DOHH2 (cell line): Measurements from ENCODE around the gene OTOP3.

ENCODE experiments used
- H3F3A ChIP-seq: fragments of 200-600 bp; sonication (generic), shearing (Covaris generic); 2 replicates; pipeline ENCODE4 v1.6.0; 2016; ENCODE audit warnings: antibody characterized with exemption, mild to moderate bottlenecking; ENCODE audit not compliant: control insufficient read depth, insufficient read depth
- H3K27ac ChIP-seq: fragments of 200-600 bp; sonication (generic); 2 replicates; pipeline ENCODE4 v1.5.1; 2014; ENCODE audit warnings: low read depth, mild to moderate bottlenecking, low read length, moderate library complexity
- H3K27me3 ChIP-seq: fragments of 200-600 bp; sonication (generic); 2 replicates; pipeline ENCODE4 v1.6.1; 2014; ENCODE audit warnings: mild to moderate bottlenecking, low read length, mixed read lengths; ENCODE audit not compliant: control insufficient read depth
- H3K36me3 ChIP-seq: fragments of 200-600 bp; sonication (generic); 2 replicates; pipeline ENCODE4 v1.6.1; 2014; ENCODE audit warnings: mild to moderate bottlenecking, low read length, moderate library complexity, mixed read lengths; ENCODE audit not compliant: control insufficient read depth
- H3K4me1 ChIP-seq: fragments of 200-600 bp; sonication (generic); 2 replicates; pipeline ENCODE4 v1.6.1; 2014; ENCODE audit warnings: mild to moderate bottlenecking, low read length, mixed read lengths; ENCODE audit not compliant: control insufficient read depth
- H3K4me2 ChIP-seq: fragments of 200-600 bp; sonication (generic); 2 replicates; pipeline ENCODE4 v1.6.0; 2014; ENCODE audit warnings: mild to moderate bottlenecking, low read length, moderate library complexity
- H3K4me3 ChIP-seq: fragments of 200-600 bp; sonication (generic); 2 replicates; pipeline ENCODE4 v1.5.1; 2014; ENCODE audit warnings: mild to moderate bottlenecking, low read length, mixed read lengths
- H3K79me2 ChIP-seq: fragments of 200-600 bp; sonication (generic); 2 replicates; pipeline ENCODE4 v1.6.1; 2014; ENCODE audit warnings: mild to moderate bottlenecking, low read length, mixed read lengths; ENCODE audit not compliant: control insufficient read depth
- H3K9me2 ChIP-seq: fragments of 200-600 bp; sonication (generic); replicated peaks from 2 replicates; pipeline ENCODE4 v1.6.1; 2014; ENCODE audit warnings: mild to moderate bottlenecking, low read length, mixed read lengths; ENCODE audit not compliant: control insufficient read depth
- H3K9me3 ChIP-seq: fragments of 200-600 bp; sonication (generic); 2 replicates; pipeline ENCODE4 v1.6.1; 2014; ENCODE audit warnings: antibody characterized with exemption, low read length, mixed read lengths; ENCODE audit not compliant: control insufficient read depth, insufficient read depth
- H4K20me1 ChIP-seq: fragments of 200-600 bp; sonication (generic); 2 replicates; pipeline ENCODE4 v1.6.0; 2014; ENCODE audit warnings: low read depth, mild to moderate bottlenecking, antibody characterized with exemption, low read length, moderate library complexity; ENCODE audit not compliant: control insufficient read depth, insufficient read depth
- EZH2phosphoT487 ChIP-seq: fragments of 200-600 bp; sonication (generic); IDR thresholded peaks from 2 replicates; pipeline ENCODE4 v1.6.1; 2017; ENCODE audit warnings: borderline replicate concordance, mild to moderate bottlenecking, antibody characterized with exemption, low read length, moderate library complexity, mixed read lengths
- TF ChIP-seq, protein P1 (sequence below): fragments of 200-600 bp; sonication (generic); IDR thresholded peaks from one replicate; pipeline ENCODE4 v1.5.1; 2014; ENCODE audit warnings: antibody characterized with exemption, mild to moderate bottlenecking, low read depth, low read length; ENCODE audit not compliant: poor library complexity, severe bottlenecking

OTOP3 gene

DNA sequence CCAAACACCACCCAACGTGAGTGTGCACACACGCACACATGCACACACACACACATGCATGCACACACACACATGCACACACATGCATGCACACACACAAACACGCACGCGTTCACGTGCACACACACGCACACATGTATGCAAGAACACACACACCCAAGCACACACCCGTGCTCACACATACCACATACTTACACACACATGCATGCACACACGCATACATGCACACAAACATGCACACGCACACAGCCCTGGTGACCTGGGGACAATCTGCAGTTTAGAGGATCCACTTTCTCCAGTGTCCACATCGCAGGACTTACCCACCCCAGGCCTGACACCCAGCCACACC, 18.9 kb upstream of the OTOP3 start:
- Histone ChIP-seq H3K36me3 (no peaks in the 10 kb centered on the region), H3K27ac (no peak overlapping the region), H3K27me3 (peaks cover 11% of the 10 kb centered on the region), H3K9me3 (no peaks in the 10 kb centered on the region), H3K4me1 (no peaks in the 10 kb centered on the region), H3F3A (no peaks in the 10 kb centered on the region), H3K79me2 (no peaks in the 10 kb centered on the region), H3K9me2 (no peaks in the 10 kb centered on the region), H4K20me1 (no peaks in the 10 kb centered on the region), H3K4me3 (no peak overlapping the region), H3K4me2 (no peak overlapping the region)
- no peak for TF ChIP-seq EZH2phosphoT487
- TF ChIP-seq, protein P1, sequence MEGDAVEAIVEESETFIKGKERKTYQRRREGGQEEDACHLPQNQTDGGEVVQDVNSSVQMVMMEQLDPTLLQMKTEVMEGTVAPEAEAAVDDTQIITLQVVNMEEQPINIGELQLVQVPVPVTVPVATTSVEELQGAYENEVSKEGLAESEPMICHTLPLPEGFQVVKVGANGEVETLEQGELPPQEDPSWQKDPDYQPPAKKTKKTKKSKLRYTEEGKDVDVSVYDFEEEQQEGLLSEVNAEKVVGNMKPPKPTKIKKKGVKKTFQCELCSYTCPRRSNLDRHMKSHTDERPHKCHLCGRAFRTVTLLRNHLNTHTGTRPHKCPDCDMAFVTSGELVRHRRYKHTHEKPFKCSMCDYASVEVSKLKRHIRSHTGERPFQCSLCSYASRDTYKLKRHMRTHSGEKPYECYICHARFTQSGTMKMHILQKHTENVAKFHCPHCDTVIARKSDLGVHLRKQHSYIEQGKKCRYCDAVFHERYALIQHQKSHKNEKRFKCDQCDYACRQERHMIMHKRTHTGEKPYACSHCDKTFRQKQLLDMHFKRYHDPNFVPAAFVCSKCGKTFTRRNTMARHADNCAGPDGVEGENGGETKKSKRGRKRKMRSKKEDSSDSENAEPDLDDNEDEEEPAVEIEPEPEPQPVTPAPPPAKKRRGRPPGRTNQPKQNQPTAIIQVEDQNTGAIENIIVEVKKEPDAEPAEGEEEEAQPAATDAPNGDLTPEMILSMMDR, result no peak

DNA sequence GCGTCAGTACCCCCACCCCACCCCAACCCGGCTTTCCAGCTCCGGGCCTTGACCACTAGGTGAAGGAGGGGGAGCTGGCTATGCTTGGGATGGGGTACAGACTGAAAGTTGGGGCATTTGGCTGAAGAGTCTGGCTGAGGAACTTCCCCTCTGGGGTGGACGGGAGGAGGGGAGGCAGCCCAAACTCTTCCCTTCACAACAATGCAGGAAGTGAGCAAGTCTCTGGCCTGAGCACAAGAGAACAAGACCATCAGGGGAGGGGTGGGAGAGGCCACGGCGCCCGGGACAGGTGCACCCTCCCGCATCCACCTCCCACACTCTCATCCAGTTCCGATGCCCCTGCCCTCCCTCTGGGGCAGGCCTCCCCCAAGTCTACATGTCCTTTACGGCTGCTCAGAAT, 18.3 kb upstream of the OTOP3 start:
- H3K4me1 ChIP-seq, result no peaks in the 10 kb centered on the region
- no peaks in the 10 kb centered on the region for H3K36me3 ChIP-seq
- no peak overlapping the region for H3K4me3 ChIP-seq
- H3K9me2 ChIP-seq, result no peaks in the 10 kb centered on the region
- H3F3A ChIP-seq, result no peaks in the 10 kb centered on the region
- no peaks in the 10 kb centered on the region for H3K9me3 ChIP-seq
- H4K20me1 ChIP-seq, result no peaks in the 10 kb centered on the region
- H3K79me2 ChIP-seq, result no peaks in the 10 kb centered on the region
- H3K27me3 ChIP-seq, result peaks cover 14% of the 10 kb centered on the region
- H3K27ac ChIP-seq, result no peak overlapping the region
- H3K4me2 ChIP-seq, result no peak overlapping the region
- TF ChIP-seq EZH2phosphoT487, result no peak
- TF ChIP-seq, protein P1, result no peak

DNA sequence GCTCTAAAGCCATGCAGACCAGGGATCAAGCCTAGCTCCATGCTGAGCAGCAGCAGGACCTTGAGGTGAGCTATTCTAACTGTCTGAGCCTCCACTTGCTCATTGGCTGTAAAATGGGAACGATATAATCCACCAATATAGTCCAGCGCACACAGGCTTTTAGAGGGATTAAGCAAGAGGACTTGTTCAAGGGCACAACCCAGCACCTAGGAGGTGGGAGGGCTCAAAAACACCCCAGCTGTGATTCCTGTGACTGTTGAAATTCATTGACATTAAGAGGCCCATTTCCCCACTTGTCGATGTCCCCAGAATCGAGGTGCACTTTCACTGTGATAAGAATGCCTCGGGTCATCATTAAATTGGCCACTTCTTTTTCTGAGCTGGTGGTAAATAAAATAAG, 16.8 kb upstream of the OTOP3 start:
- Histone ChIP-seq H3K36me3 (no peaks in the 10 kb centered on the region), H3K27ac (no peak overlapping the region), H3K9me2 (no peaks in the 10 kb centered on the region), H3K4me1 (no peaks in the 10 kb centered on the region), H3K79me2 (no peaks in the 10 kb centered on the region), H3F3A (no peaks in the 10 kb centered on the region), H3K4me2 (no peak overlapping the region), H3K27me3 (peaks cover 19% of the 10 kb centered on the region), H3K9me3 (no peaks in the 10 kb centered on the region), H3K4me3 (no peak overlapping the region), H4K20me1 (no peaks in the 10 kb centered on the region)
- no peak for TF ChIP-seq EZH2phosphoT487
- TF ChIP-seq, protein P1, result no peak
